ENCODE measurements around the gene THY1.
"Not testable (repeated sequence)": the region's sequence is repeated elsewhere in the genome, so short reads cannot be mapped to it uniquely, and the experiment has no call there.

The THY1 gene

GRCh38 chr11:119417726-119418540, 5.0 kb downstream of the THY1 start:
- DNase-seq (ENCODE audit: low read depth) = peak; percentile 66

- peak; percentile 43 for DNase-seq (ENCODE audit: low read depth)
These were observed 6.1 kb downstream of the THY1 start for GRCh38 chr11:119416606-119417580.

GRCh38 chr11:119415966-119416365, 7.0 kb downstream of the THY1 start:
- no peak for DNase-seq (ENCODE audit: low read depth)

GRCh38 chr11:119415517-119415916, 7.5 kb downstream of the THY1 start:
- DNase-seq (ENCODE audit: low read depth) = no peak

GRCh38 chr11:119414734-119415133, 8.2 kb downstream of the THY1 start:
- no peak for DNase-seq (ENCODE audit: low read depth)

GRCh38 chr11:119414321-119414720, 8.7 kb downstream of the THY1 start:
- DNase-seq (ENCODE audit: low read depth) = no peak

- no peak for DNase-seq (ENCODE audit: low read depth)
These were observed 10.9 kb downstream of the THY1 start for GRCh38 chr11:119412072-119412471.

GRCh38 chr11:119410501-119410900, 12.5 kb downstream of the THY1 start:
- DNase-seq (ENCODE audit: low read depth) = no peak

GRCh38 chr11:119409731-119410130, 13.2 kb downstream of the THY1 start:
- DNase-seq (ENCODE audit: low read depth) = no peak

- no peak for DNase-seq (ENCODE audit: low read depth)
These were observed 17.0 kb downstream of the THY1 start for GRCh38 chr11:119406005-119406404.

GRCh38 chr11:119405448-119405847, 17.5 kb downstream of the THY1 start:
- DNase-seq (ENCODE audit: low read depth) = not testable (repeated sequence)

- no peak for DNase-seq (ENCODE audit: low read depth)
These were observed 18.1 kb downstream of the THY1 start for GRCh38 chr11:119404872-119405271.

- DNase-seq (ENCODE audit: low read depth) = no peak
These were observed 20.0 kb downstream of the THY1 start for GRCh38 chr11:119403021-119403420.

GRCh38 chr11:119402470-119402869, 20.5 kb downstream of the THY1 start:
- no peak for DNase-seq (ENCODE audit: low read depth)

- no peak for DNase-seq (ENCODE audit: low read depth)
These were observed 22.1 kb downstream of the THY1 start for GRCh38 chr11:119400860-119401259.

GRCh38 chr11:119397740-119398139, 25.2 kb downstream of the THY1 start:
- DNase-seq (ENCODE audit: low read depth) = no peak

GRCh38 chr11:119396835-119397234, 26.1 kb downstream of the THY1 start:
- DNase-seq (ENCODE audit: low read depth) = no peak

- DNase-seq (ENCODE audit: low read depth) = no peak
These were observed 31.7 kb downstream of the THY1 start for GRCh38 chr11:119391275-119391674.

- no peak for DNase-seq (ENCODE audit: low read depth)
These were observed 33.2 kb downstream of the THY1 start for GRCh38 chr11:119389611-119390254.

GRCh38 chr11:119388103-119388502, 34.9 kb downstream of the THY1 start:
- DNase-seq (ENCODE audit: low read depth) = no peak

- no peak for DNase-seq (ENCODE audit: low read depth)
These were observed 38.6 kb downstream of the THY1 start for GRCh38 chr11:119384332-119384731.

- DNase-seq (ENCODE audit: low read depth) = not testable (repeated sequence)
These were observed 40.5 kb downstream of the THY1 start for GRCh38 chr11:119382513-119382912.

All from HS-27A (cell line).